ENCODE data around the gene CEP350. TPM values are rescaled to one million over a fixed set of nuclear protein-coding genes. Genes with fewer than 3 reads are reported as not detected.

The CEP350 gene
- total and polyA plus RNA-seq, 2 of the 13 experiments (the other 11 are each of a cell fraction or from before 2014, with no cell fraction given): 7.6 to 35.9 TPM

DNA sequence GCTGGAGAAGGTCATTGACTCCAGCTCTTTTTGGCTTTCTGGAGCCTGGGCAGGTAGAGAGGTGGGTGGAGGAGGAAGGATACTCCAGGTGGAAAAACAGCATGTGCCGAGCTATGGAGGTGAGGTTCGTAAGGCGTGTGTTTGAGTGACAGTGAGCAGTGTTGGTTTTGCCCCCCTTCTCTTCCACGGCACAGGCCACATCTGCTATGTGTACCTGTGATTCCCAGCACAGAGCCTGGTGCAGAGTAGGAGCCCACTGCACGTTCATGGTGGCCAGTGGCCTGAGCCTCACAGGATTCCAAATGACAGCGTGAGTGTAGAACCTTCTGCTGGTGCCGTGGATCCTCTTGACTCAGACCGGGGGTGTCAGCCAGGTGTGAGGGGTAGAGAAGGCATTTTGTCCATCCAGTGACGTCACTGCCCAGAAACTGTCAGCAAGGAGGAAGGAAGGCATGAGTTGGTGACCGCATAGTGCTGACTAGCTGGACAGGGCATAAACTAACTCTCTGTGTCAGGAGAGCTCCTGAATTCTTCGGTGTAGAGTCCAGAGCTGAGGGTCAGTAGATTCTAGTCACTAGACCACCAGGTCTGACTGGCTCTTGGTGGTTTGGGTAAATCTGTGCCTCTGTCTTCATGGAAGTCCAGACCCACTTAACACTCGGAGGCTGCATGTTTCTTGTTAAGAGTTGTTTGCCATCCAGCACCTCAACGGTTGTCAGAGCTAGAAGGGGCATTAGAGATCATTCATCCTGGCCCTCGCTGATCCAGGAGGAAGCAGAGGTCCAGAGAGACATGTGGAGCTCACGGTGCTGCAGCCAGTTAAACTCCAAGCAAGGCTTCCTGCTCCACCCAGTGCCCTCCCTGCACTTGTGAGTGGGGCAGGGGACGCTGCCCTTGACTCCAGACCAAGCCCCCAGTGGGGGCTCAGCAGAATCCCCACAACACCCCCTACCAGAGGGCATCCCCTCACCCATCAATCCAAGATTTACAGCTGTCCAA, 203.8 kb downstream of the CEP350 start:
- no peak for FAIRE-seq
- Histone ChIP-seq H3K4me1 (ENCODE audit: insufficient read depth, low read length) (peaks cover 52% of the 10 kb centered on the region), H3K36me3 (replicated peaks in 1 of 2; ENCODE audit: control insufficient read depth in 1 of 2, insufficient read depth in 2 of 2, low read length in 2 of 2) (no peaks in the 10 kb centered on the region), H2AFZ (ENCODE audit: low read length) (no peak overlapping the region), H3K27me3 (ENCODE audit: control insufficient read depth in 1 of 2, insufficient read depth in 2 of 2, low read length in 2 of 2) (peaks cover 0 to 36% of the 10 kb centered on the region in 2 experiments; a peak in 4 of 5 replicates), H4K20me1 (ENCODE audit: insufficient read depth, low read length) (no peaks in the 10 kb centered on the region; the same call in 1 of the 2 replicates), H3K27ac (ENCODE audit: extremely low read length, insufficient read depth, low read length) (no peak overlapping the region), H3K4me3 (replicated peaks in 1 of 3; ENCODE audit: insufficient read depth in 1 of 3, low read depth in 2 of 3, low read length in 3 of 3) (peak overlapping the region in 2 of 3 experiments; percentile 17 to 52; a peak in 4 of 6 replicates), H3K9me3 (ENCODE audit: low read length) (no peaks in the 10 kb centered on the region), H3K79me2 (ENCODE audit: insufficient read depth, low read length) (no peaks in the 10 kb centered on the region), H3K9ac (ENCODE audit: insufficient read depth, low read depth, low read length) (peak overlapping the region; percentile 38; the same call in 1 of the 2 replicates), H3K4me2 (ENCODE audit: low read depth, low read length) (peak overlapping the region; percentile 96)
- peak; percentile 2; the same call in 1 of the 3 replicates for ATAC-seq
- no peak for DNase-seq (ENCODE audit: low spot score)
- intact Hi-C loops (cut with micrococcal nuclease; ENCODE audit: unreplicated experiment): loop anchor here (10.0 kb wide), 1 partner anchor 204 kb away; the partner anchor contains the start of gene CEP350
- 49% methylated on average over 10 of the region's 16 CpGs for WGBS (ENCODE audit: low lambda C conversion rate)
- no TSS peak for BruUV-seq (replicated peaks)
- ChIA-PET CTCF (ENCODE audit: low intra/inter-chr PET ratio, low total read pairs) (interaction anchor here (1.0 kb wide), 1 partner anchor 11 kb away, joined by 3 read pairs; no protein-coding TSS in a partner anchor), POLR2A (interaction anchor here (0.8 to 2.4 kb wide), 5 partner anchors 9 to 276 kb away, joined by 3 to 7 read pairs (median 4); partner anchors contain the start of gene TOR1AIP1)
- in situ Hi-C loops (cut with HindIII; ENCODE audit: extremely low pct_ligation_motif_present, low pct_unique_long_range_greater_than_20kb): no loop called here
- TF ChIP-seq ZNF484 (CRISPR knock-in tag; IDR thresholded peaks at IDR 0.05; ENCODE audit: borderline replicate concordance, low read depth): no peak
- TF ChIP-seq KAT7 (CRISPR knock-in tag; IDR thresholded peaks at IDR 0.05; ENCODE audit: borderline replicate concordance): no peak
- TF ChIP-seq TCF7 (IDR thresholded peaks at IDR 0.05; ENCODE audit: low read depth): no peak
- TF ChIP-seq ZFP36 (IDR thresholded peaks at IDR 0.05; ENCODE audit: borderline replicate concordance, low read depth, low read length, partially characterized antibody): no peak
- TF ChIP-seq, protein P1, sequence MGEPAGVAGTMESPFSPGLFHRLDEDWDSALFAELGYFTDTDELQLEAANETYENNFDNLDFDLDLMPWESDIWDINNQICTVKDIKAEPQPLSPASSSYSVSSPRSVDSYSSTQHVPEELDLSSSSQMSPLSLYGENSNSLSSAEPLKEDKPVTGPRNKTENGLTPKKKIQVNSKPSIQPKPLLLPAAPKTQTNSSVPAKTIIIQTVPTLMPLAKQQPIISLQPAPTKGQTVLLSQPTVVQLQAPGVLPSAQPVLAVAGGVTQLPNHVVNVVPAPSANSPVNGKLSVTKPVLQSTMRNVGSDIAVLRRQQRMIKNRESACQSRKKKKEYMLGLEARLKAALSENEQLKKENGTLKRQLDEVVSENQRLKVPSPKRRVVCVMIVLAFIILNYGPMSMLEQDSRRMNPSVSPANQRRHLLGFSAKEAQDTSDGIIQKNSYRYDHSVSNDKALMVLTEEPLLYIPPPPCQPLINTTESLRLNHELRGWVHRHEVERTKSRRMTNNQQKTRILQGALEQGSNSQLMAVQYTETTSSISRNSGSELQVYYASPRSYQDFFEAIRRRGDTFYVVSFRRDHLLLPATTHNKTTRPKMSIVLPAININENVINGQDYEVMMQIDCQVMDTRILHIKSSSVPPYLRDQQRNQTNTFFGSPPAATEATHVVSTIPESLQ (CRISPR knock-in tag; conservative IDR thresholded peaks at IDR 0.05): no peak
- TF ChIP-seq MAZ (IDR thresholded peaks at IDR 0.05; ENCODE audit: borderline replicate concordance, low read depth, low read length): no peak
- TF ChIP-seq MAZ (CRISPR knock-in tag; IDR thresholded peaks at IDR 0.05; ENCODE audit: low read depth): 0 out of 2 replicates have a peak, but pooled peaks have one; percentile 27
- no peak for TF ChIP-seq FOXA3 (CRISPR knock-in tag; IDR thresholded peaks at IDR 0.05)
- no peak for TF ChIP-seq KDM2A (CRISPR knock-in tag; IDR thresholded peaks at IDR 0.05; ENCODE audit: borderline replicate concordance, low read depth)
- peak; percentile 96 for TF ChIP-seq CREB1 (IDR thresholded peaks at IDR 0.05)
- TF ChIP-seq CREB1 (CRISPR knock-in tag; IDR thresholded peaks at IDR 0.05): no peak
- TF ChIP-seq, protein P2, sequence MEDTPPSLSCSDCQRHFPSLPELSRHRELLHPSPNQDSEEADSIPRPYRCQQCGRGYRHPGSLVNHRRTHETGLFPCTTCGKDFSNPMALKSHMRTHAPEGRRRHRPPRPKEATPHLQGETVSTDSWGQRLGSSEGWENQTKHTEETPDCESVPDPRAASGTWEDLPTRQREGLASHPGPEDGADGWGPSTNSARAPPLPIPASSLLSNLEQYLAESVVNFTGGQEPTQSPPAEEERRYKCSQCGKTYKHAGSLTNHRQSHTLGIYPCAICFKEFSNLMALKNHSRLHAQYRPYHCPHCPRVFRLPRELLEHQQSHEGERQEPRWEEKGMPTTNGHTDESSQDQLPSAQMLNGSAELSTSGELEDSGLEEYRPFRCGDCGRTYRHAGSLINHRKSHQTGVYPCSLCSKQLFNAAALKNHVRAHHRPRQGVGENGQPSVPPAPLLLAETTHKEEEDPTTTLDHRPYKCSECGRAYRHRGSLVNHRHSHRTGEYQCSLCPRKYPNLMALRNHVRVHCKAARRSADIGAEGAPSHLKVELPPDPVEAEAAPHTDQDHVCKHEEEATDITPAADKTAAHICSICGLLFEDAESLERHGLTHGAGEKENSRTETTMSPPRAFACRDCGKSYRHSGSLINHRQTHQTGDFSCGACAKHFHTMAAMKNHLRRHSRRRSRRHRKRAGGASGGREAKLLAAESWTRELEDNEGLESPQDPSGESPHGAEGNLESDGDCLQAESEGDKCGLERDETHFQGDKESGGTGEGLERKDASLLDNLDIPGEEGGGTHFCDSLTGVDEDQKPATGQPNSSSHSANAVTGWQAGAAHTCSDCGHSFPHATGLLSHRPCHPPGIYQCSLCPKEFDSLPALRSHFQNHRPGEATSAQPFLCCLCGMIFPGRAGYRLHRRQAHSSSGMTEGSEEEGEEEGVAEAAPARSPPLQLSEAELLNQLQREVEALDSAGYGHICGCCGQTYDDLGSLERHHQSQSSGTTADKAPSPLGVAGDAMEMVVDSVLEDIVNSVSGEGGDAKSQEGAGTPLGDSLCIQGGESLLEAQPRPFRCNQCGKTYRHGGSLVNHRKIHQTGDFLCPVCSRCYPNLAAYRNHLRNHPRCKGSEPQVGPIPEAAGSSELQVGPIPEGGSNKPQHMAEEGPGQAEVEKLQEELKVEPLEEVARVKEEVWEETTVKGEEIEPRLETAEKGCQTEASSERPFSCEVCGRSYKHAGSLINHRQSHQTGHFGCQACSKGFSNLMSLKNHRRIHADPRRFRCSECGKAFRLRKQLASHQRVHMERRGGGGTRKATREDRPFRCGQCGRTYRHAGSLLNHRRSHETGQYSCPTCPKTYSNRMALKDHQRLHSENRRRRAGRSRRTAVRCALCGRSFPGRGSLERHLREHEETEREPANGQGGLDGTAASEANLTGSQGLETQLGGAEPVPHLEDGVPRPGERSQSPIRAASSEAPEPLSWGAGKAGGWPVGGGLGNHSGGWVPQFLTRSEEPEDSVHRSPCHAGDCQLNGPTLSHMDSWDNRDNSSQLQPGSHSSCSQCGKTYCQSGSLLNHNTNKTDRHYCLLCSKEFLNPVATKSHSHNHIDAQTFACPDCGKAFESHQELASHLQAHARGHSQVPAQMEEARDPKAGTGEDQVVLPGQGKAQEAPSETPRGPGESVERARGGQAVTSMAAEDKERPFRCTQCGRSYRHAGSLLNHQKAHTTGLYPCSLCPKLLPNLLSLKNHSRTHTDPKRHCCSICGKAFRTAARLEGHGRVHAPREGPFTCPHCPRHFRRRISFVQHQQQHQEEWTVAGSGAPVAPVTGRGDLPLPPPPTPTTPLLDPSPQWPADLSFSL (CRISPR knock-in tag; IDR thresholded peaks at IDR 0.05): no peak
- TF ChIP-seq ZNF121 (CRISPR knock-in tag; IDR thresholded peaks at IDR 0.05): no peak
- no peak for TF ChIP-seq ATRX (CRISPR knock-in tag; IDR thresholded peaks at IDR 0.05; ENCODE audit: borderline replicate concordance)
